ENCODE measurements around the gene PDCL2. TPM values are rescaled to one million over a fixed set of nuclear protein-coding genes. Genes with fewer than 3 reads are reported as not detected.
"Not testable (repeated sequence)": the region's sequence is repeated elsewhere in the genome, so short reads cannot be mapped to it uniquely, and the experiment has no call there.

PDCL2 gene
- total and polyA plus RNA-seq, 2 donors (not counting 1 experiment from before 2014, with no cell fraction given) = not detected

DNA sequence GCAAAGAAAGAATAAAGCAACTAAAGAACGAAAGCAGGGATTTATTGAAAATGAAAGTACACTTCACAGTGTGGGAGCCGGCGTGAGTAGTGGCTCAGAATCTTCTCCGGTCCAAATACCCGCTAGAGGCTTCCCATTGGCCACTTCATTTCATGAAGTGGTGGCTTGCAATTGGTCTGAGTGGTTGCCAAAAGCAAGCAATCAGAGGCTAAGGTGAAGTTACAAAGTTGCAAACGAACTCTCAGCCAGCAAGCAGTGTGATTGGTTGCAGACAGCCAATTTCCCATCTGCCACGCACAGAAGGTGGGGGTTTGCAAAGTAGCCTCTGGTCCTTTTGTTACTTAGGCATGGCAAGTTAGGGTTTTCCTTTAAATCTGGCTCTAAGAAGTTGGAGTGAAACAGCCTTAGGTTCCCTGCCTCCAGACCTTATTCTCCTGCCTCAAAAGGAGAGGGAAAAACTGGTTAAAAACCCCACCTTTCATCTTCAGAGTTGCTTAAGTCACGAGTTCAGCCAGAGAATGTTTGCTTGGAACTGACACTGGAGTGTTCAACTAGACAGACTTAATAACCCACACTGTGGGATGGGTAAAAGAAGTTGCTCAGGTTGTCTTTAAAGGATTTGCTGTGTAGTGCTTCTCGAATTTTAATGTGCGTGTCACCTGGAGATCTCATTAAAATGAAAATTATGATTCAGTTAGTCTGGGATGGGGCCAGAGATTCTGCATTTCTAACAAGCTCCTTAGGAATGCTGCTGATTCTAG lies 38.4 kb downstream of the PDCL2 start:
- intact Hi-C loops (cut with micrococcal nuclease) = loop anchor here (1.0 kb wide), 1 partner anchor 144 kb away; no protein-coding TSS in a partner anchor
- no peak overlapping the region for H3K27ac Mint-ChIP-seq
- Histone ChIP-seq H3K27ac (ENCODE audit: low read length in 2 of 2) (no peak overlapping the region), H3K9ac (ENCODE audit: low read length) (no peak overlapping the region), H3K4me1 (ENCODE audit: control insufficient read depth in 2 of 2, insufficient read depth in 2 of 2, low read length in 2 of 2) (no peaks in the 10 kb centered on the region), H3K27me3 (replicated peaks in 1 of 4; ENCODE audit: control extremely low read depth in 1 of 4, control insufficient read depth in 3 of 4, insufficient read depth in 4 of 4, low read length in 3 of 4) (peaks cover 0 to 2% (median 0%) of the 10 kb centered on the region in 4 experiments), H3K4me2 (replicated peaks; ENCODE audit: low read depth, low read length, poor library complexity, severe bottlenecking) (peak overlapping the region; percentile 27), H2AFZ (ENCODE audit: insufficient read depth, low read depth, low read length, poor library complexity, severe bottlenecking) (no peak overlapping the region), H3K4me3 (ENCODE audit: control extremely low read depth in 1 of 5, extremely low read depth in 1 of 5, insufficient read depth in 1 of 5, low read depth in 2 of 5, low read length in 4 of 5) (peak overlapping the region in 1 of 5 experiments; percentile 26), H3K36me3 (replicated peaks in 1 of 2; ENCODE audit: control extremely low read depth in 1 of 2, control insufficient read depth in 1 of 2, extremely low read depth in 1 of 2, insufficient read depth in 2 of 2, low read length in 1 of 2) (no peaks in the 10 kb centered on the region), H3K79me2 (ENCODE audit: control insufficient read depth, insufficient read depth, low read length) (no peaks in the 10 kb centered on the region), H3K9me3 (ENCODE audit: control extremely low read depth in 1 of 3, control insufficient read depth in 2 of 3, insufficient read depth in 1 of 3, low read length in 2 of 3) (peaks cover 0 to 3% (median 0%) of the 10 kb centered on the region in 3 donors), H4K20me1 (ENCODE audit: control insufficient read depth, insufficient read depth, low read length, poor library complexity, severe bottlenecking) (no peaks in the 10 kb centered on the region)
- DNase-seq = peak; percentile 49
- peak overlapping the region; percentile 40 for H3K4me3 Mint-ChIP-seq
- ChIA-PET CTCF (interaction anchor here (1.0 to 2.1 kb wide), 5 partner anchors 10 to 209 kb away, joined by 3 to 17 read pairs (median 7); no protein-coding TSS in a partner anchor), POLR2A (no interaction called here)
- ATAC-seq (ENCODE audit: low read depth) = peak; percentile 69
- H3K9me3 Mint-ChIP-seq (ENCODE audit: insufficient read depth) = peaks cover 3% of the 10 kb centered on the region
- H3K4me1 Mint-ChIP-seq = peaks cover 1% of the 10 kb centered on the region
- TF ChIP-seq EZH2 (IDR thresholded peaks at IDR 0.05; ENCODE audit: borderline replicate concordance, insufficient read depth, low read depth, low read length, poor library complexity, severe bottlenecking) = no peak
- 81% methylated on average over 6 of the region's 10 CpGs for WGBS (ENCODE audit: insufficient coverage)
- H3K27me3 Mint-ChIP-seq = peaks cover 10% of the 10 kb centered on the region

DNA sequence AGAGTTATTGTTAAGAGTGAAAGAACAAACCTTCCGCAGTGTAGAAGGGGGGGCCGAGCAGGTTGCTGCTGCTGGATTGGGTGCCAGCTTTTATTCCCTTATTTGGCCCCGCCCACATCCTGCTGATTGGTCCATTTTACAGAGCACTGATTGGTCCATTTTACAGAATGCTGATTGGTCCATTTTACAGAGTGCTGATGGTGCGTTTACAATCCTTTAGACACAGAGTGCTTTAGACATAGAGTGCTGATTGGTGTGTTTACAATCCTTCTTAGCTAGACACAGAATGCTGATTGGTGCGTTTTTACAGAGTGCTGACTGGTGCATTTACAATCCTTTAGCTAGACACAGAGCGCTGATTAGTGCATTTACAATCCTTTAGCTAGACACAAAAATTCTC lies 40.1 kb downstream of the PDCL2 start:
- H3K9me3 ChIP-seq (ENCODE audit: control extremely low read depth in 1 of 3, control insufficient read depth in 2 of 3, insufficient read depth in 1 of 3, low read length in 2 of 3); H3K27ac ChIP-seq (ENCODE audit: low read length in 2 of 2); DNase-seq; H3K27ac Mint-ChIP-seq; H2AFZ ChIP-seq (ENCODE audit: insufficient read depth, low read depth, low read length, poor library complexity, severe bottlenecking); H3K9me3 Mint-ChIP-seq (ENCODE audit: insufficient read depth); intact Hi-C loops (cut with micrococcal nuclease); H4K20me1 ChIP-seq (ENCODE audit: control insufficient read depth, insufficient read depth, low read length, poor library complexity, severe bottlenecking); H3K4me2 ChIP-seq (replicated peaks; ENCODE audit: low read depth, low read length, poor library complexity, severe bottlenecking); H3K27me3 Mint-ChIP-seq; POLR2A ChIA-PET; H3K4me3 ChIP-seq (ENCODE audit: control extremely low read depth in 1 of 5, extremely low read depth in 1 of 5, insufficient read depth in 1 of 5, low read depth in 2 of 5, low read length in 4 of 5); H3K4me1 ChIP-seq (ENCODE audit: control insufficient read depth in 2 of 2, insufficient read depth in 2 of 2, low read length in 2 of 2); H3K36me3 ChIP-seq (replicated peaks in 1 of 2; ENCODE audit: control extremely low read depth in 1 of 2, control insufficient read depth in 1 of 2, extremely low read depth in 1 of 2, insufficient read depth in 2 of 2, low read length in 1 of 2); H3K4me3 Mint-ChIP-seq; H3K27me3 ChIP-seq (replicated peaks in 1 of 4; ENCODE audit: control extremely low read depth in 1 of 4, control insufficient read depth in 3 of 4, insufficient read depth in 4 of 4, low read length in 3 of 4); ATAC-seq (ENCODE audit: low read depth); H3K9ac ChIP-seq (ENCODE audit: low read length): not testable (repeated sequence)
- 98% methylated on average over 4 of the region's 6 CpGs for WGBS (ENCODE audit: insufficient coverage)
- CTCF ChIA-PET = interaction anchor here (0.8 to 2.1 kb wide), 2 partner anchors 8 to 143 kb away, joined by 3 to 7 read pairs; no protein-coding TSS in a partner anchor
- H3K4me1 Mint-ChIP-seq = peaks cover 11% of the 10 kb centered on the region
- peaks cover 12% of the 10 kb centered on the region for H3K79me2 ChIP-seq (ENCODE audit: control insufficient read depth, insufficient read depth, low read length)
